NCI-H2227 (cell line): ENCODE results near the gene ARHGEF12.

ENCODE experiments used
- DNase-seq: peaks from one replicate; lab custom pipeline; 2025; ENCODE audit not compliant: unreplicated experiment; lab: John Stamatoyannopoulos, UW

The ARHGEF12 gene

GRCh38 chr11:120335908-120336640 is at the start of gene ARHGEF12:
TSS of gene ARHGEF12 (plus strand) at chr11:120336413. CDS start at chr11:120337244, 831 bp downstream.
- DNase-seq, result peak; percentile 95

- DNase-seq, result no peak
Observed at GRCh38 chr11:120288021-120288420, 48.2 kb upstream of the ARHGEF12 start.

GRCh38 chr11:120289426-120289825 is 46.8 kb upstream of the ARHGEF12 start:
- no peak for DNase-seq

- DNase-seq, result no peak
Observed at GRCh38 chr11:120290956-120291355, 45.3 kb upstream of the ARHGEF12 start.

GRCh38 chr11:120293038-120293800 is 43.0 kb upstream of the ARHGEF12 start:
- DNase-seq, result no peak

- no peak for DNase-seq
Observed at GRCh38 chr11:120294096-120294495, 42.1 kb upstream of the ARHGEF12 start.

- no peak for DNase-seq
Observed at GRCh38 chr11:120295099-120295498, 41.1 kb upstream of the ARHGEF12 start.

- DNase-seq, result no peak
Observed at GRCh38 chr11:120296554-120296953, 39.7 kb upstream of the ARHGEF12 start.

- no peak for DNase-seq
Observed at GRCh38 chr11:120298461-120298860, 37.8 kb upstream of the ARHGEF12 start.

GRCh38 chr11:120302001-120302805 is 34.0 kb upstream of the ARHGEF12 start:
- no peak for DNase-seq

GRCh38 chr11:120303004-120303637 is 33.1 kb upstream of the ARHGEF12 start:
- peak; percentile 75 for DNase-seq

GRCh38 chr11:120304526-120304925 is 31.7 kb upstream of the ARHGEF12 start:
- no peak for DNase-seq

- DNase-seq, result no peak
Observed at GRCh38 chr11:120305286-120305685, 30.9 kb upstream of the ARHGEF12 start.

- DNase-seq, result no peak
Observed at GRCh38 chr11:120306519-120307242, 29.5 kb upstream of the ARHGEF12 start.

GRCh38 chr11:120307476-120307875 is 28.7 kb upstream of the ARHGEF12 start:
- no peak for DNase-seq

GRCh38 chr11:120308081-120308480 is 28.1 kb upstream of the ARHGEF12 start:
- no peak for DNase-seq

- DNase-seq, result peak; percentile 15
Observed at GRCh38 chr11:120310870-120311269, 25.3 kb upstream of the ARHGEF12 start.

- DNase-seq, result no peak
Observed at GRCh38 chr11:120314861-120315260, 21.4 kb upstream of the ARHGEF12 start.

GRCh38 chr11:120316880-120317688 is 19.1 kb upstream of the ARHGEF12 start:
- no peak for DNase-seq
